Pancreas (tissue), 10 donors: ENCODE measurements around the gene CDH13. TPM values are rescaled to one million over a fixed set of nuclear protein-coding genes. Genes with fewer than 3 reads are reported as not detected.

ENCODE experiments used
- ATAC-seq, 4 donors: fragments of 200-7000 bp; cut with Tn5 transposase; one replicate each; pipeline versions ENCODE4 v1.8.0 to v1.9.1; 2020; ENCODE audit warnings: mild to moderate bottlenecking in 4 of 4, moderate library complexity in 4 of 4
- DNase-seq, 6 donors: peaks; one replicate each; pipeline ENCODE4 v3.0.0-alpha.2; 2020
- FAIRE-seq: peaks from 2 replicates; lab custom pipeline; 2012; peaks lifted over from hg19 to GRCh38; lab: Jason Lieb, UNC
- H3K27ac ChIP-seq, 4 donors: fragments of 200-600 bp; sonication (generic); 1 replicate in 3 of 4; 2 replicates in 1 of 4; pipeline versions ENCODE4 v1.5.0 to v1.8.0; 2020
- H3K27me3 ChIP-seq, 4 donors: fragments of 200-600 bp; one replicate each; pipeline ENCODE4 v1.8.0; 2021
- H3K36me3 ChIP-seq, 3 donors: fragments of 200-600 bp; sonication (generic) in 1 of 3; one replicate each; pipeline versions ENCODE4 v1.5.0 to v1.8.0; 2020 to 2021
- H3K4me1 ChIP-seq, 3 donors: fragments of 200-600 bp; one replicate each; pipeline ENCODE4 v1.8.0; 2021
- H3K4me3 ChIP-seq, 4 donors: fragments of 200-600 bp; sonication (generic) in 2 of 4; one replicate each; pipeline versions ENCODE4 v1.5.0 to v1.8.0; 2020 to 2021
- H3K9me3 ChIP-seq, 4 donors: fragments of 200-600 bp; one replicate each; pipeline ENCODE4 v1.8.0; 2021
- WGBS, 2 donors: extraction: QIAGEN DNeasy Blood & Tissue Kit; methylation state at CpG; one replicate each; pipeline ENCODE4 v1.1.7; 2013; 5-methylcytosine and 5-hydroxymethylcytosine counted together
- intact Hi-C, 3 donors: fragments of 100-400 bp; cut with DNase I; formaldehyde crosslinking; loops; one replicate each; pipeline versions ENCODE4 v1.11.1 to v1.14.2; 2022
- polyA plus RNA-seq, 2 donors: library from polyadenylated mRNA; stranded (reverse); fragments of 200-250 nt; gene quantifications; one replicate each; pipeline ENCODE4 v1.2.3, GENCODE V29; 2013
- total RNA-seq, 6 donors: library from RNA; stranded (reverse); fragmentation: NEBNext Ultra II Directional in 4 of 6; extraction: Animal tissue kit (Norgen Biotek cat#: 25700) in 4 of 6; gene quantifications; one replicate each; pipeline versions ENCODE4 v1.2.1 to v1.2.4, GENCODE V29; 2021 to 2023
- TF ChIP-seq, protein P1 (sequence below), 4 donors: fragments of 200-600 bp; sonication (generic) in 3 of 4; IDR thresholded peaks; one replicate each; pipeline versions ENCODE4 v1.5.0 to v1.8.0; 2021; ENCODE audit warnings: antibody characterized with exemption in 4 of 4
- donor health status: healthy with polysubstance abuse.
- donor health status: DM: no; HTN: no; CAD: no; lungs with moderate emphysema.
- donor health status: DM: no; HTN: no; CAD: no.
- donor health status: control.
- donor health status: control.
- donor health status: Bipolar disorder and iron deficiency.
- donor health status: DM: yes; HTN: yes; CAD: no.
- donor health status: DM: no; HTN: no; CAD: no.
- donor health status: DM: no; HTN: no; CAD: no.
- donor health status: DM: yes; HTN: yes; CAD: no.

CDH13 gene
- total and polyA plus RNA-seq, 8 donors: 0.12 to 1.0 (median 0.37) TPM

DNA sequence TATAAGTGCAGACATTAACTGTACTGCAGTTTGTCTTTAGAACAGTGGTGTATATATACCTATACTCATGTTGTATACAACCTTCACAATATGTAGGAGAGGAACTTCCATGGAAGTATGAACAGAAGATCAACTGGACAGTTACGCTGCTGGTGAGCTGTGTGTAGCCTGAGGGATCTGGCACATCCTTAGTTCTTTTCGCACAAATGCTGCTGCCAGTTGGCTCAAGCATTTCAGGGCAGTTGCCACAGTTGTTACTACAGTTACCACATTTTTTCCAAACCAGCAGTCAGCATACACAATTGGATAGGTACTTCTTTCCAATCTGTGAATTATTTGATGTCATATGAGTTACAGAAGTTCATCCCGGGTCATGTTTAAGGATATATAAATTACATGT lies 641.4 kb downstream of the CDH13 start:
- FAIRE-seq: no peak
- intact Hi-C loops: no loop called here
- H3K4me1 ChIP-seq: no peaks in the 10 kb centered on the region

DNA sequence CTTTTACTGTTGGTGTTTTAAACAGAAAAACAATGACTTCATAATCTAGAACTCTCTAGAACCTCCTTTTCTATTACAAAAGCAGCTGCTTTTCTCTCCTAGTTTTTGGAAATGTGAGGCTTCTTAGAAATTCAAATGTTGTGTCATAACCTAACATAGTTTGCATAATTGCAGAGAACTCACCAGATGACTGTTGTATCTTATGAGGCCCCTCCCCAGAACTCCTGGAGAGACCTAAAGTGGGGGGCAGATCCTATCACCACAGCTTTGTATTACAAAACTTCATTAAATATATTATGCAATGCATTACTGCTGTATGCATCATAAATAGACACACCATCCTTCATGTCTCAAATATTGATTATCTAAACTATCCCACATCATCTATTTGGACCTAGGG lies 642.3 kb downstream of the CDH13 start:
- DNase-seq (no peak), ATAC-seq (no peak), FAIRE-seq (no peak)
- Histone ChIP-seq H3K4me3 (no peak overlapping the region), H3K27ac (no peak overlapping the region), H3K4me1 (no peaks in the 10 kb centered on the region), H3K27me3 (peaks cover 0 to 13% (median 0%) of the 10 kb centered on the region in 4 donors), H3K9me3 (no peaks in the 10 kb centered on the region), H3K36me3 (no peaks in the 10 kb centered on the region)
- intact Hi-C loops: no loop called here
- TF ChIP-seq, protein P1, sequence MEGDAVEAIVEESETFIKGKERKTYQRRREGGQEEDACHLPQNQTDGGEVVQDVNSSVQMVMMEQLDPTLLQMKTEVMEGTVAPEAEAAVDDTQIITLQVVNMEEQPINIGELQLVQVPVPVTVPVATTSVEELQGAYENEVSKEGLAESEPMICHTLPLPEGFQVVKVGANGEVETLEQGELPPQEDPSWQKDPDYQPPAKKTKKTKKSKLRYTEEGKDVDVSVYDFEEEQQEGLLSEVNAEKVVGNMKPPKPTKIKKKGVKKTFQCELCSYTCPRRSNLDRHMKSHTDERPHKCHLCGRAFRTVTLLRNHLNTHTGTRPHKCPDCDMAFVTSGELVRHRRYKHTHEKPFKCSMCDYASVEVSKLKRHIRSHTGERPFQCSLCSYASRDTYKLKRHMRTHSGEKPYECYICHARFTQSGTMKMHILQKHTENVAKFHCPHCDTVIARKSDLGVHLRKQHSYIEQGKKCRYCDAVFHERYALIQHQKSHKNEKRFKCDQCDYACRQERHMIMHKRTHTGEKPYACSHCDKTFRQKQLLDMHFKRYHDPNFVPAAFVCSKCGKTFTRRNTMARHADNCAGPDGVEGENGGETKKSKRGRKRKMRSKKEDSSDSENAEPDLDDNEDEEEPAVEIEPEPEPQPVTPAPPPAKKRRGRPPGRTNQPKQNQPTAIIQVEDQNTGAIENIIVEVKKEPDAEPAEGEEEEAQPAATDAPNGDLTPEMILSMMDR (IDR thresholded peaks at IDR 0.05): no peak

More for the DNA sequence above, 641.4 kb downstream of the CDH13 start:
- WGBS, 2 donors: 53 to 80% methylated on average over 3 of the region's 3 CpGs
- no peak for ATAC-seq
- Histone ChIP-seq H3K36me3 (no peaks in the 10 kb centered on the region), H3K27ac (no peak overlapping the region), H3K4me3 (no peak overlapping the region), H3K9me3 (no peaks in the 10 kb centered on the region), H3K27me3 (peaks cover 0 to 13% (median 0%) of the 10 kb centered on the region in 4 donors)
- TF ChIP-seq, protein P1 (IDR thresholded peaks at IDR 0.05): no peak
- DNase-seq: no peak

DNA sequence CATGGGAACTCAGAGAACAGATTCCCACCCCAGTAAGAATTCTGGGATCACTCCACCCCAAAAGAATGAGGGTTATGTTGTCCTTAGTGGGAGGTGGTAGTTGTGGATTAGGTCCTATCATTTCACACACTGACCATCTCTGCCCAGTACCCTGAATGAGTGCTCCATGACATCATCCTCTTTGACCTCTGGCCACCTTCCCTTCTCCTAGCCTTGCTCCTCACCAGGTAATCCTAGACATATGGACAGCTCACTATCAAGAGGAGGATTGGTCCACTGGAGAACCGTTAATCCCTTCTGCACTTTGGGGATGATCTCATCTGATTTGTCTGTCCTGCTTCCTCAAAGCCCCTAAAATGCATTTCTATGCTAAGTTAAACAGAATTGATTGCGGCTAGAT lies 642.8 kb downstream of the CDH13 start:
- FAIRE-seq: no peak
- DNase-seq: no peak
- Histone ChIP-seq H3K4me1 (no peaks in the 10 kb centered on the region), H3K27me3 (peaks cover 0 to 13% (median 0%) of the 10 kb centered on the region in 4 donors), H3K9me3 (no peaks in the 10 kb centered on the region), H3K36me3 (no peaks in the 10 kb centered on the region), H3K4me3 (no peak overlapping the region), H3K27ac (no peak overlapping the region)
- intact Hi-C loops: no loop called here
- 62 to 77% methylated on average over 2 of the region's 2 CpGs for WGBS, 2 donors
- TF ChIP-seq, protein P1 (IDR thresholded peaks at IDR 0.05): no peak
- no peak for ATAC-seq

DNA sequence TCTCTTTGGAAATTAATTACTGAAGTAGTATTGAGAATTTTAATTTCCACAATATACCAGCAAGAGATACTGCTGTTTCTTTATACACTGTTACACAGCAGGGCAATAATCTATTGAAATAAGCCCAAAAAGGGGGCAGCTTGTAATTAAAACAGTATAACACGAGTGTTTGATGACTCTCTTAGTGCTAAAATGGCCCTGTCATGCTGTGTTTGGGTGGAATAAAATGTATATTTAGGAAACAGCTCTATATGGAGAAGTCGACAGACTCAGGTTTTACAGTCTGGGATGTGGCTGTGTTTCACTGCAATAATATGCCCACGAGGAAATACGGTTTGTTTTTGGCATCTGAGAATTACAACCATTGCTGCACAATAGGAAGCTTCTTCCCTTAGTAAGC lies 643.3 kb downstream of the CDH13 start:
- TF ChIP-seq, protein P1 (IDR thresholded peaks at IDR 0.05): no peak
- Histone ChIP-seq H3K36me3 (no peaks in the 10 kb centered on the region), H3K4me1 (no peaks in the 10 kb centered on the region), H3K27ac (no peak overlapping the region), H3K9me3 (no peaks in the 10 kb centered on the region), H3K27me3 (peaks cover 0 to 13% (median 0%) of the 10 kb centered on the region in 4 donors), H3K4me3 (no peak overlapping the region)
- no peak for FAIRE-seq
- no peak for ATAC-seq
- WGBS, 2 donors: 50 to 66% methylated on average over 4 of the region's 4 CpGs
- intact Hi-C loops: no loop called here
- no peak for DNase-seq

DNA sequence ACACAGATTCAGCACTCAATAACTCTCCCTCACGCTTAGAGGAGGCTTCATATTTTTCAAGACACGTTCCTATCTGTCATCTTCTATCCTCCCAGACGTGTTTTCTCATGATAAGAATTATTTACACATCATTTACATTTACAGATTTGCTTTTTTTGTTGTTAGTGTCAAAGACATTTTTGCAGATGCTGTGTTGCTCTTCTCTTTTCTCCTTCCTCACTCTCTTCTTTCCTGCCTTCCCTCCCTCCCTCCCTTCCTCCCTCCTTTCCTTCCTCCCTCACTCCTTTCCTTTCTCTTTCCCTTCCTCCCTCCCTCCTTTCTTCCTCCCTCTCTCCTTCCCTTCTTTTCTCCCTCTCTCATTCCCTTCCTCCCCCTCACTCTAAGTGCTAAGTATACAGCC lies 643.9 kb downstream of the CDH13 start:
- FAIRE-seq (no peak), DNase-seq (no peak), ATAC-seq (no peak)
- no peaks in the 10 kb centered on the region for H3K36me3 ChIP-seq
- H3K4me3 ChIP-seq: no peak overlapping the region
- intact Hi-C loops: no loop called here
- 13 to 15% methylated on average over 3 of the region's 3 CpGs for WGBS, 2 donors
- H3K4me1 ChIP-seq: no peaks in the 10 kb centered on the region
- no peaks in the 10 kb centered on the region for H3K9me3 ChIP-seq
- peaks cover 0 to 13% (median 0%) of the 10 kb centered on the region in 4 donors for H3K27me3 ChIP-seq
- TF ChIP-seq, protein P1 (IDR thresholded peaks at IDR 0.05): no peak
- no peak overlapping the region for H3K27ac ChIP-seq
